Measurements from ENCODE around the gene PHACTR1.

DNA sequence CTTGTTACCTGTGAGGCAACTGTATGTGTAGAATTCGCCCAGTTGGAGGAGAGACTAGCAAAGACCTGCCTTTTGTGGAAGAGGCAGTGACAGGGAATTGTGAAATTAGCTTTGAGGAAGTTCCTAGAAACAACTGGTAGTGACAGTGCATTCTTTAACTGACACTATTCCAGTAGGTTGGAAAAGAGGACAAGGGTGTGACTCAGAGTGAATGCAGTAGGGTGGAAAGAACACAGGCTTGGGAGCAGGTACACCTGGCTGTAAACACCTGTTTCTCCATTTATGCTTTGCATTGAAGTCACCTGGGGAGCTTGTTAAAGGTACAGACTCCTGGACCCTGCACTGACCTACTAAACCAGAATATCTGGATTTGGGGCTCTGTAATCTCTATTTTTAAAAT, 295.7 kb downstream of the PHACTR1 start:
- TF ChIP-seq CREB5 (CRISPR knock-in tag; IDR thresholded peaks at IDR 0.05; ENCODE audit: low read depth) (no peak), ZNF8 (CRISPR knock-in tag; IDR thresholded peaks at IDR 0.05) (no peak), ZNF70 (CRISPR knock-in tag; IDR thresholded peaks at IDR 0.05) (no peak), ZFP30 (CRISPR knock-in tag; IDR thresholded peaks at IDR 0.05) (no peak), TCF4 (CRISPR knock-in tag; IDR thresholded peaks at IDR 0.05; ENCODE audit: borderline replicate concordance) (no peak)

All from SK-N-SH treated with all-trans-retinoic acid at 6 μM for 48 hours (cell line).